Breast epithelium (tissue), 3 donors: Measurements from ENCODE around the gene SF3B1.

Source experiments
- POLR2A ChIP-seq: fragments of 450-650 bp; IDR thresholded peaks from one replicate; pipeline ENCODE4 v1.6.1; 2016; ENCODE audit warnings: antibody characterized with exemption, mild to moderate bottlenecking, moderate library complexity
- TF ChIP-seq, protein P1 (sequence below), 3 donors: fragments of 450-650 bp; IDR thresholded peaks; one replicate each; pipeline ENCODE4 v1.5.1; 2016 to 2017; ENCODE audit warnings: antibody characterized with exemption in 3 of 3, mild to moderate bottlenecking in 3 of 3, moderate library complexity in 3 of 3

DNA sequence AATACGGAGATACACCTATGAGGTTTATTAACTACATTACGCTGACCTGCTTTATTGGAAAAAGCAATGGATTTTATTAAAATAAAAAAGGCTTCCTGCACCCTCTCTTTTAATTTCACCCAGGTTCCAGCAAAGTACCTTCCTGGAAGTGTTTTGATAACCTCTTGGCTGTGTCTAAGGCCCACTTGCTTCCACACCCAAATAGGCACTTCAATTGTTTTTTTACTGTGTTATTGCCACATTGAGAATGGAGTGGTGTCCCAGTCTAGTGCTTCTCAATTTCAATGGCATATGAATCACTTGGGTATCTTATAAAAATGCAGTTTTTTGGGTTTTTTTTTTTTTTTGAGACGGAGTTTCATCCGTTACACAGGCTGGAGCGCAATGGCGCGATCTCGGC, 47.6 kb downstream of the SF3B1 start:
- TF ChIP-seq, protein P1, sequence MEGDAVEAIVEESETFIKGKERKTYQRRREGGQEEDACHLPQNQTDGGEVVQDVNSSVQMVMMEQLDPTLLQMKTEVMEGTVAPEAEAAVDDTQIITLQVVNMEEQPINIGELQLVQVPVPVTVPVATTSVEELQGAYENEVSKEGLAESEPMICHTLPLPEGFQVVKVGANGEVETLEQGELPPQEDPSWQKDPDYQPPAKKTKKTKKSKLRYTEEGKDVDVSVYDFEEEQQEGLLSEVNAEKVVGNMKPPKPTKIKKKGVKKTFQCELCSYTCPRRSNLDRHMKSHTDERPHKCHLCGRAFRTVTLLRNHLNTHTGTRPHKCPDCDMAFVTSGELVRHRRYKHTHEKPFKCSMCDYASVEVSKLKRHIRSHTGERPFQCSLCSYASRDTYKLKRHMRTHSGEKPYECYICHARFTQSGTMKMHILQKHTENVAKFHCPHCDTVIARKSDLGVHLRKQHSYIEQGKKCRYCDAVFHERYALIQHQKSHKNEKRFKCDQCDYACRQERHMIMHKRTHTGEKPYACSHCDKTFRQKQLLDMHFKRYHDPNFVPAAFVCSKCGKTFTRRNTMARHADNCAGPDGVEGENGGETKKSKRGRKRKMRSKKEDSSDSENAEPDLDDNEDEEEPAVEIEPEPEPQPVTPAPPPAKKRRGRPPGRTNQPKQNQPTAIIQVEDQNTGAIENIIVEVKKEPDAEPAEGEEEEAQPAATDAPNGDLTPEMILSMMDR (IDR thresholded peaks at IDR 0.05) = no peak
- TF ChIP-seq POLR2A = no peak
